Parathyroid adenoma (tissue), 2 donors: ENCODE data around the gene TFAP2A.
A peak's percentile ranks its signal among the peaks of the same experiment; 100 is the strongest.

Experiments used
- H2AFZ ChIP-seq: fragments of 300-600 bp; sonication (generic); one replicate; pipeline ENCODE4 v1.7.0; 2017; ENCODE audit warnings: antibody characterized with exemption, mild to moderate bottlenecking
- H3K27ac ChIP-seq: fragments of 300-600 bp; sonication (generic); one replicate; pipeline ENCODE4 v1.7.0; 2017
- H3K27me3 ChIP-seq: fragments of 300-600 bp; sonication (generic); one replicate; pipeline ENCODE4 v1.7.0; 2017; ENCODE audit warnings: low read length; ENCODE audit not compliant: control insufficient read depth, insufficient read depth
- H3K36me3 ChIP-seq: fragments of 300-600 bp; sonication (generic); one replicate; pipeline ENCODE4 v1.7.0; 2017; ENCODE audit warnings: low read length; ENCODE audit not compliant: control insufficient read depth, insufficient read depth
- H3K4me1 ChIP-seq: fragments of 300-600 bp; sonication (generic); one replicate; pipeline ENCODE4 v1.7.0; 2017; ENCODE audit warnings: control low read depth
- H3K4me2 ChIP-seq: fragments of 300-600 bp; sonication (generic); one replicate; pipeline ENCODE4 v1.7.0; 2017; ENCODE audit warnings: low read length
- H3K4me3 ChIP-seq: fragments of 300-600 bp; sonication (generic); one replicate; pipeline ENCODE4 v1.7.0; 2017; ENCODE audit warnings: low read depth, low read length
- H3K79me2 ChIP-seq: fragments of 300-600 bp; sonication (generic); one replicate; pipeline ENCODE4 v1.7.0; 2017; ENCODE audit warnings: control low read depth
- H3K9ac ChIP-seq: fragments of 300-600 bp; sonication (generic); one replicate; pipeline ENCODE4 v1.7.0; 2017; ENCODE audit warnings: mild to moderate bottlenecking
- H3K9me3 ChIP-seq: fragments of 300-600 bp; sonication (generic); one replicate; pipeline ENCODE4 v1.7.0; 2017; ENCODE audit warnings: low read length; ENCODE audit not compliant: control insufficient read depth
- TF ChIP-seq, protein P1 (sequence below): fragments of 300-600 bp; sonication (generic); IDR thresholded peaks from one replicate; pipeline ENCODE4 v1.7.0; 2017; ENCODE audit warnings: antibody characterized with exemption, mild to moderate bottlenecking
- donor health status: primary hyperparathyroidism.

Gene TFAP2A

DNA sequence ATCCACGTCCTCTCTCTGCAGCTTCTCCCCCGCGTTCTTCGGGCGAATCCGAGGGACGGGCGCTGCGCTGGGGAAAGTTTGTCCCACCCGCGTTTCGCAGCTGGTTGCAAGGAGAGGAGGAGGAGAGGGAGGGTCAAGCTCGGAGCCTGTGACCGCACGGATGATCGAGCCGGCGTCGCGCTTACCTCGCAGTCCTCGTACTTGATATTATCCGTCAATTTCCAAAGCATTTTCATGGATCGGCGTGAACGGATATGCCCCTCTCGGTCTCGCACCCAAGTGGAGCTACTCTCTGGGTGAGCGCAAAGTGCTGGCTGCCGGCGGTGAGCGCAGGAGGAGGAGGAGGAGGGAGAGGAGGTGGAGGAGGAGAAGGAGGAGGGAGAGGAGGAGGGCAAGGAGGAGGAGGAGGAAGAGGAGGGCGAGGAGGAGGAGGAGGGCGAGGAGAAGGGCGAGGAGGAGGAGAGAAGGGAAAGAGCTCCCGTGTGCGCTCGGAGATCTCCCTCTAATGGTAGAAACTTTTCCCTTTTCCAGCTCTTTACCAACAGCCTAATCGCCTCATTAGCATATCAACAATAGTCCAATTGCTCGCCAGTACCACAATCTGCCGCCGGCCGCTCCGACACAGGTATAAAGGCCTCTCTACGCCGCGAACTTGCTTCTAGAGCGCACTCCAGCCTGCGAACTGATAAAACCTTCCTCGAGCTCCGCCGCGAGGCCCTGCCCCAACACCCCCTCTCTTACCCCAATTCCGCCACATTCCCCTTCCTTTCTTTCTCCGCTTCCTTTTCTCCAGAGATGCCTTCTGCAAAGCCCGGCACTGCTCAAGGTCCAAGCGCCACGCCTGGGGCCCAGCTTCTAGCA is at the start of gene TFAP2A:
TSS of gene TFAP2A (minus strand) at position 319 of the 861 bp plus-strand sequence. CDS start at position 236, 83 bp downstream.
- H3K4me1 ChIP-seq = no peaks in the 10 kb centered on the region
- H3K9ac ChIP-seq = no peak within 1 kb of the TSS
- no peaks in the 10 kb centered on the region for H3K79me2 ChIP-seq
- H3K27ac ChIP-seq = no peak within 1 kb of the TSS
- H3K4me2 ChIP-seq = peak within 1 kb of the TSS; percentile 2
- TF ChIP-seq, protein P1, sequence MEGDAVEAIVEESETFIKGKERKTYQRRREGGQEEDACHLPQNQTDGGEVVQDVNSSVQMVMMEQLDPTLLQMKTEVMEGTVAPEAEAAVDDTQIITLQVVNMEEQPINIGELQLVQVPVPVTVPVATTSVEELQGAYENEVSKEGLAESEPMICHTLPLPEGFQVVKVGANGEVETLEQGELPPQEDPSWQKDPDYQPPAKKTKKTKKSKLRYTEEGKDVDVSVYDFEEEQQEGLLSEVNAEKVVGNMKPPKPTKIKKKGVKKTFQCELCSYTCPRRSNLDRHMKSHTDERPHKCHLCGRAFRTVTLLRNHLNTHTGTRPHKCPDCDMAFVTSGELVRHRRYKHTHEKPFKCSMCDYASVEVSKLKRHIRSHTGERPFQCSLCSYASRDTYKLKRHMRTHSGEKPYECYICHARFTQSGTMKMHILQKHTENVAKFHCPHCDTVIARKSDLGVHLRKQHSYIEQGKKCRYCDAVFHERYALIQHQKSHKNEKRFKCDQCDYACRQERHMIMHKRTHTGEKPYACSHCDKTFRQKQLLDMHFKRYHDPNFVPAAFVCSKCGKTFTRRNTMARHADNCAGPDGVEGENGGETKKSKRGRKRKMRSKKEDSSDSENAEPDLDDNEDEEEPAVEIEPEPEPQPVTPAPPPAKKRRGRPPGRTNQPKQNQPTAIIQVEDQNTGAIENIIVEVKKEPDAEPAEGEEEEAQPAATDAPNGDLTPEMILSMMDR = no peak
- H3K9me3 ChIP-seq = no peaks in the 10 kb centered on the region
- no peak within 1 kb of the TSS for H2AFZ ChIP-seq
- peaks cover 40% of the 10 kb centered on the region for H3K27me3 ChIP-seq
- no peak within 1 kb of the TSS for H3K4me3 ChIP-seq
- H3K36me3 ChIP-seq = no peaks in the 10 kb centered on the region

DNA sequence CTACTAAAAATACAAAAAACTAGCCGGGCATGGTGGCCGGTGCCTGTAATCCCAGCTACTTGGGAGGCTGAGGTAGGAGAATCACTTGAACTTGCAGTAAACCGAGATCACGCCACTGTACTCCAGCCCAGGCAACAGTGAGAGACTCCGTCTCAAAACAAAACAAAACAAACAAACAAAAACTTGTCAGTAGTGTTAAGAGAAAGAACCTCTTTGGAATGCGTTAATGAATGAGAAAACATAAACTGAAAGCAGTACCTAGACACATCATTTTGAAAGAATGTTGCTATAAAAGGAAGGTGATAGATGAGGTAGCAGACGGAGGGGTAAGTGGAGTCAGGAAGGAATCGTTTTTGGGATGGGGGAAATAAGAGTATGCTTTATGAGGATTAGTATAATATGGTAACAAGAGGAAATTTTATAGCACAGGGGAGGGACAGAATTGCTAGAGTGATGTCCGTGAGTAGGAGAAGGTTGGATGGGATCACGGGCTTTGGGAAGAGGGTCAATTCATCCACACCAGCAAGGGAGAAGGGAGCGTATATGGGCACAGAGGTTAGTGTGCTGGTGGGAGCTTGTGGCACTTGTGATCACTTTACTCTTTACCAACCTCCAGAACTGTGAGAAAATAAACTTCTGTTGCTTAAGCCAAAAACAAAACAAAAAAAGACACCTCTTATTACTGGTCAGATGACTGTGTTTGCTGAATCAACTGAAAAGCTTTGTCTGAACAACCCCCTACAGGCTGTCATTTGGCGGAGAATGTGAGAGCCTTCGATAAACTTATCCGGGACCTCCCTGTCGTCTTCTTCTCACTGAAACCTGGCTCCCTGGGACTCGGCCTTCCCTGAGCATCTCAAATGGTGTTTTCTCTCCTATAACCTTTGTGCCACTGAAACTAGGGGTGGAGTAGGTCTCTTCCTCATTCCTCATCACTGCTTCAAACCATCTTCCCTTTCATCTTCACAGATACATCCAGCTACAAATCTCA is 48.9 kb upstream of the TFAP2A start:
- no peaks in the 10 kb centered on the region for H3K4me1 ChIP-seq
- H3K36me3 ChIP-seq = no peaks in the 10 kb centered on the region
- no peaks in the 10 kb centered on the region for H3K79me2 ChIP-seq
- H3K9me3 ChIP-seq = no peaks in the 10 kb centered on the region
- H3K27ac ChIP-seq = no peak overlapping the region
- H3K4me3 ChIP-seq = no peak overlapping the region
- no peak overlapping the region for H3K9ac ChIP-seq
- peak overlapping the region; percentile 33 for H2AFZ ChIP-seq
- H3K27me3 ChIP-seq = no peaks in the 10 kb centered on the region
- TF ChIP-seq, protein P1 = no peak
- no peak overlapping the region for H3K4me2 ChIP-seq

DNA sequence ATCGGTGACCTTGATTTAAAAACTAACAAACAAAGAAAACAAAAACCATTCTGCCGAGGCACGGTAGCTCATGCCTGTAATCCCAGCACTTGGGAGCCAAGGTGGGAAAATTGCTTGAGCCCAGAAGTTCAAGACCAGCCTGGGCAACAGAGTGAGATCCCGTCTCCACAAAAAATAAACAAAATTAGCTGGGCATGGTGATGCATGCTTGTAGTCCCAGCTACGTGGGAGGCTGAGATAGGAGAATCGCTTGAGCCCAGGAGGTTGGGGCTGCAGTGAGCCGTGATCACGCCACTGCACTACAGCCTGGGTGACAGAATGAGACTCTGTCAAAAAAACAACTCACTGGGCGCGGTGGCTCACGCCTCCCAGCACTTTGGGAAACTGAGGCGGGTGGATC is 48.2 kb upstream of the TFAP2A start:
- H3K79me2 ChIP-seq = no peaks in the 10 kb centered on the region
- no peaks in the 10 kb centered on the region for H3K27me3 ChIP-seq
- no peaks in the 10 kb centered on the region for H3K9me3 ChIP-seq
- H3K4me1 ChIP-seq = no peaks in the 10 kb centered on the region
- H3K9ac ChIP-seq = no peak overlapping the region
- H3K4me2 ChIP-seq = no peak overlapping the region
- no peak overlapping the region for H3K27ac ChIP-seq
- no peaks in the 10 kb centered on the region for H3K36me3 ChIP-seq
- TF ChIP-seq, protein P1 = no peak
- H2AFZ ChIP-seq = no peak overlapping the region
- H3K4me3 ChIP-seq = no peak overlapping the region

DNA sequence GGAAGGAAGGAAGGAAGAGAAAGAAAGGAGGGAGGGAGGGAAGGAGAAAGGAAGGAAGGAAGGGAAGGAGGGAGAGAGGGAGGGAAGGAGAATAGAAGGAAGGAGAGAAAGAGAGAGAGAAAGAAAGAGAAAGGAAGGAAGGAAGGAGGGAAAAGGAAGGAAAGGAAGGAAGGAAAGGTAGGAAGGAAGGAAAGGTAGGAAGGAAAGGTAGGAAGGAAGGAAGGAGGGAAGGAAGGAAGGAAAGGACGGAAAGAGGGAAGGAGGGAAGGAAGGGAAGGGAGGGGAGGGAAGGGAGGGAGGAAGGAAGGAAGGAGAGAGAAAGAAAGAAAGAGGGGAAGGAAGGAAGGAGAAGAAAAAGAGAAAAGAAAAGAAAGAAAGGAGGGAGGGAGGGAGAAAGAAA is 47.0 kb upstream of the TFAP2A start:
- Histone ChIP-seq H2AFZ (no peak overlapping the region), H3K9ac (no peak overlapping the region), H3K27me3 (no peaks in the 10 kb centered on the region), H3K36me3 (no peaks in the 10 kb centered on the region), H3K27ac (no peak overlapping the region), H3K4me2 (no peak overlapping the region), H3K4me1 (no peaks in the 10 kb centered on the region), H3K79me2 (no peaks in the 10 kb centered on the region), H3K4me3 (no peak overlapping the region), H3K9me3 (no peaks in the 10 kb centered on the region)
- TF ChIP-seq, protein P1 = no peak
